Right ventricle myocardium superior (tissue), 1 donor: ENCODE measurements around the gene NRXN2. TPM values are rescaled to one million over a fixed set of nuclear protein-coding genes. Genes with fewer than 3 reads are reported as not detected.
"Not testable (repeated sequence)": the region's sequence is repeated elsewhere in the genome, so short reads cannot be mapped to it uniquely, and the experiment has no call there.

Source experiments
- ATAC-seq: fragments of 200-7000 bp; cut with Tn5 transposase; one replicate; pipeline ENCODE4 v1.9.1; 2020; ENCODE audit warnings: mild to moderate bottlenecking; ENCODE audit not compliant: poor library complexity
- DNase-seq: peaks from one replicate; pipeline ENCODE4 v3.0.0-alpha.2; 2020
- intact Hi-C: fragments of 100-400 bp; cut with DNase I; formaldehyde crosslinking; loops from one replicate; pipeline ENCODE4 v1.11.2; 2022
- total RNA-seq: library from RNA; stranded (reverse); fragmentation: NEBNext Ultra II Directional; extraction: Animal tissue kit (Norgen Biotek cat#: 25700); gene quantifications from one replicate; pipeline ENCODE4 v1.2.1, GENCODE V29; 2021
- donor health status: DM: no; HTN: yes; CAD: no; lungs with severe emphysema.

The NRXN2 gene
- total RNA-seq, 1 donor from 2014 or later = 0.86 TPM

DNA sequence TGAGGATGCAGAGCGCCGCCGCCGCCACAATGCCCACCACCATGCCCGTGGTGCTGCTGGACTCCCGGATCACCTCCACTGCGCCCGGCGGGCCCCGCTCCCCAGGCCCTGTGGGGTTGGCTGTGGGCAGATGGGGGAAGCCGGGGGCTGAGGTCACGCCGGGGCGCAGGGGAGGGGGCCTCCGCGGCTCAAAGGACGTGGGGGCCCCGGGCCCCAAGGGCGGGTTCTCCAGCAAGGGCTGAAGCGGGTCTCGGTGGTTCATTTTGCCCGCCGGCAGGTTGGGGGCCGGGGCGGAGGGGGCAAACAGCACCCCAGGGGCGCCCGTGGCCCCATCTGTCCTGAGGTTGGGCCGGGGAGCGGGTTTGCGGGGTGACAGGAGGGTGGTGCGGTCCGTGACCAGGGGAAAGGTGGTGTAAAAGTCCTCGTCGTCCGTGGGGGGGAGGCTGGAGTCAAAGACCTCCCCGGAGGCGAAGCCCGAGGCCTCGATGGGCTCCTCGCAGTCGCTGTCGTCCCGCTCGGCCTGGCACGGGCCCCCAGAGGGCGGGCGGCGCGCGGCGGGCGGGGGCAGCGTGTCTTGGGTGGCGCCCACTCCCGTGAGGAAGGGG lies 115.5 kb downstream of the NRXN2 start:
- no peak for DNase-seq
- intact Hi-C loops = no loop called here
- ATAC-seq = peak; percentile 32

DNA sequence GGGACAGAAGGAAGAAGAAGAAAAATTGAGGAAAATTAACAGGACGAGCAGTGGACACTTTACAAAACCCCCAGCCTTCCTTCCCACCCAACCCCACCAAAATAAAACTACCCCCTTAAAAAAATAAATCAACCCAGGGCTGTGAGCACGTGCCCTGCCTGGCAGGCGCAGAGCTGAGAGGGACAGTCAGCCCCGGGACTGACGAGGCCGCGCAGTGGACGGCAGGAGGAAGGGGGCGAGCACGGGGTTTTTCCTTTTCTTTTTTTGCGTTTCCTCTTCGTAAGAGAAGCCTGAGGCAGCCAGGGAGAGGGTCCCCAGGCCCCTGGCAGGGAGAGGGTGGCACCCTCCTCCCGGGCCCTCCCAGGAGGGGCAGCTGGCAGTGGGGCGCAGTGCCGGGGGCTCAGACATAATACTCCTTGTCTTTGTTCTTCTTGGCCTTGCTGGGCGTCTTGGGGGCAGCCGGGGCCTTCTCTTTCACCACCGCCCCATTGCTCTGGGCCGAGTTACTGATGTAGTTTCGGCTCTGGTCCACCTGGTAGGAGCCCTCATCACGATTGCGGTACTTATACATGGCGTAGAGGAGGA lies 116.1 kb downstream of the NRXN2 start:
- DNase-seq = no peak

DNA sequence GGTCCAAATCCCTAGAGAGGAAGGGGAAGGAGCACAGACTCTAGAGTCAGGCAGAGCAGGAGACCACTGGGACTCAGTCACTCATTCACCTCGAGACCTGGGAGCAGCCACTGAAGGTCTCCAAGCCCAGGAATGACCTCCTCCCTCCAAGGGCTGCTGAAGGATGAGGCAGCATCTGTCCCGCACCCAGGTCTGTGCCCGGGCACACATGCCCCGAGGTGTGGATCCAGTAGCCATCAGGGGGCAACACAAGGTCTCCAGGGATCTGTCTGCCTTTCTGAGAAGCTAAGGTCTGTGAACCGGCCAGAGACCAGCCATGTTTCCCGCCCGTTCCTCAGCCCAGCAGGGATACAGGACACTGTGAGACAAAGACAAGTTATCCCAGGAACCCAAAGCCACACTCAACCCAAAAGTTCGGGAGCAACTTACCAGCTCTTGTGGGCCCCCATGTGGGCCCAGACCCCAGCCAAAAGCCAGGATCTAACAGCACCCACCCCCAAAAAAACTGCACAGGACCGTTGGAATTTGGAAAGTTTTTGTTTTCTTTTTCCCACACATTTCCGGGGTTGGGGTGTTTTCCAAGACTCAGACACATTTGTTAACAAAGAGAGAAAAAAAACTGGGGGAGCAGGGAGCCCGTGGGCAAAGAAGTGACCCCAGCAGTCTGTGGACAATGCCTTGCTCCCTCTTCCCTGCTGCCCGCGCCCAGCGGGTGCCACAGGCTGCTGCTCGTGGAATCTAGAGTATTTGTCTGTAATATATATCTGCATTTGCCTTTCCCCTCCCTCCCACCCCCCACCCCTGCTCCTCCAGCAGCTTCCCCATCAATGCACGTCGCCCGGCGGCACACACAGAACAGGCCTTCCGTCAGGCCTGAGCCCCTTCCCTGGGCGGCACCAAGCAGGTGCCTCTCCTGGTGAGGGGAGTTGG lies 117.1 kb downstream of the NRXN2 start:
- DNase-seq (no peak), ATAC-seq (no peak)
- intact Hi-C loops = no loop called here

More for the DNA sequence above, 116.1 kb downstream of the NRXN2 start:
- intact Hi-C loops = no loop called here
- ATAC-seq = no peak

DNA sequence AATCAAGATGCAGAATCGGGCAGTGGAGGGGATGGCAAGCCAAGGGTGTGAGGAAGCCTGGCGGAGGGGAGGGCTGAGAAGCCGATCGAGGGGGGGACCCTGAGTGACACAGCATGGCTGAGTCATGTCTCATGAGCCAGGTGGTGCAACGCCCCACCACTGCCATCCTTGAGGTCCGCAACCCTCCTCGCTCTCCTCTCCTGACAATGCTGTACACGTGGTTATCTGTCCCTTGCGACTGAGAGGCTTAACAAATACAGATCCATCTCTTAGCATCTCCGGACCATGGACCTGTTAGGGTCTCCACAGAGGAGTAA lies 117.8 kb downstream of the NRXN2 start:
- no peak for ATAC-seq

DNA sequence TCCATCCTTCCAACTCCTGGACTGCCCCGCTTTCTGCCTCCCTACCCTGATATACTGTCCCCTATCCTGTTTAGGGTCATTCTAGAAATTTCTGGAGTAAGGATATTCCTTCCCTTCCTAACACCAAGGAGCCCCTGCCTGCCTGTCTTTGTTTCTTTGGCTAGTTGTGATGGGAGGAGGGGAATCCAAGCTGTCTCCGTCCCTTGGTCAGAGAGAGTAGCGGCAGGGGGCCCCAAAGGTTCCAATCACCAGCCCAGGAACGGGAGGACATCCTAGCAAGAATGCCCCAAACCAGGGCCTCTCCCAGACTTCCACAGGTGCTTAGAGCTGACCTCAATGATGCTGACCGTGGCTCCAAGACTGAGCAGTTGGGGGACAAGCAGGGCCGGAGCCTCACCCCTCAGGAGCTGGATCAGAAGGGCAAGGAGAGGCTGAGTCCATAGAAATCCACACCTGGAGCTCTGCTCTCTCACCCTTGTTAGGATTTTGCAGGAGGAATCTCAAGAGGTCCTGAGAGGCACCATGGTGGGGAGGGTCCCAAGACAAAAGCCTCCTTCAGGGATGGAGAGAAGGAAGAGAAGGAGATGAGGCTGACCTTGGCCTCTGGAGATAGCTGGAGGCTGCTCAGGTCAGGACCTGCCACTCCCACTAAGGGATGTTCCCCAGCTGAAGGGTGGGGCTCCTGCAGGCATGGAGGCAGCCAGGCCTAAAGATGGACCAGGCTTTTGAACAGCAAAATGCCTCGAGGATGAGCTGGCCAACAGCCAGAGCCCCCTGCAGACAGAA lies 118.3 kb downstream of the NRXN2 start:
- intact Hi-C loops = no loop called here
- DNase-seq (no peak), ATAC-seq (no peak)

More for the DNA sequence above, 117.8 kb downstream of the NRXN2 start:
- no peak for DNase-seq
- intact Hi-C loops = no loop called here

DNA sequence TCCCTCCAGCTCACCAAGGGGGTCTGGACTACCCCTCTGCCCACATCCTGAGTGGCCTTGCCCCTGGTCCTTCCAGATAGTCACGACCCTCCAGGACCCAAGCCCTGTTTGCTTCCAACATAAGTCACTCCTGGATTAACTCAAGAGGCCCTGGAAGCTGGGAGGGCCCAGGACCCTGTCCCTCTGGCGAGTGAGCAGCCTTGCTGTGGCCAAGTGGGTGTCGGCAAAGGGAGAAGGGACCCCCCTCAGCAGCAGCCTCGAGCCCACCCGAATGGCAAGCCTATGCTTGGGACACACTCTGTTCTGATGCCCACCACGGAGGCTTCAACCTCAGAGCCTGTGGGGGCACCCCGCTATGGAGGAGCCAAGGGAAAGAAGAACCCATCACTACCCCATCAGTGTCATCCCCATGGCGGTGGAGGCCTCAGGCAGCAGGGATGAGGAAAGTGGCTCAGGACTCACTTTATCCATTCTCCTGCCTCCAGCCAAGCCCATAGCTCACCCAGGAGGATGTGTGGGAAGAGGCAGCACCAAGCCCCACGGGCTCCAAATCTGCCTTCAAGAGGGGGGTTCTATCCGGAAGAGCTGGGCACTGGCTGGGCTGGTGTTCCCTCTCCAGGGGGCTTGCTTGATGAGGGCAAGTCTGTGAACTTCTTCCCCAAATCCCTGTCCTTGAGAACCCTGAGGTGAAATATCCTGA lies 119.4 kb downstream of the NRXN2 start:
- intact Hi-C loops = no loop called here
- DNase-seq (no peak), ATAC-seq (no peak)

DNA sequence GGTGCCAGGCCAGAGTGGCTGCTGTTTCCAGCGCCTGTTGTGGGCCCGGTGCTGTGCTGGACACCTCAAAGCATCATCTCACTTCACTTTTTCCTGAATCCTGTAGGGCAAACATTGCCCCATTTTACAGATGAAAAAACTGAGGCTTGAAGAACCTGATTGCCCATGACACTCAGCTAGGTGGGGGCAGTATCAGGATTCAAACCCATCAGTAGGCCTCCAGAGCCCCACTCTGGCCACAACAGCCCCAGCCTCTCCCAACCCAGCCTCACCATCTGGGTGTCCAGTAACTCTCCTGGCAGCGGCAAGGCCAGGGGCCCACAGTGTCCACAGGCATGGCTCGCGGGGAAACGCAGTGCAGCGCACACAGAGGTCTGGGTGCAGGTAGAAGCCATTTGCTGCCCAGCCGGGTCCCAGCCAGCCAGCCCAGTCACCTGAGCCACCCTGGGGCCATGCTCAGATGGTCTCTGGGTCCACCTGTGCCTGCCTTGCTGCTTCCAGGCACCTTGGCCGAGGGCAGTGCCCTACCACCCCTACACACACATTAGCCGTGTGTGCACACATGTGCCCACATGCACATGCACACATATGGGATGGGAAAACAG lies 120.4 kb downstream of the NRXN2 start:
- ATAC-seq = no peak
- DNase-seq = no peak
- intact Hi-C loops = no loop called here

DNA sequence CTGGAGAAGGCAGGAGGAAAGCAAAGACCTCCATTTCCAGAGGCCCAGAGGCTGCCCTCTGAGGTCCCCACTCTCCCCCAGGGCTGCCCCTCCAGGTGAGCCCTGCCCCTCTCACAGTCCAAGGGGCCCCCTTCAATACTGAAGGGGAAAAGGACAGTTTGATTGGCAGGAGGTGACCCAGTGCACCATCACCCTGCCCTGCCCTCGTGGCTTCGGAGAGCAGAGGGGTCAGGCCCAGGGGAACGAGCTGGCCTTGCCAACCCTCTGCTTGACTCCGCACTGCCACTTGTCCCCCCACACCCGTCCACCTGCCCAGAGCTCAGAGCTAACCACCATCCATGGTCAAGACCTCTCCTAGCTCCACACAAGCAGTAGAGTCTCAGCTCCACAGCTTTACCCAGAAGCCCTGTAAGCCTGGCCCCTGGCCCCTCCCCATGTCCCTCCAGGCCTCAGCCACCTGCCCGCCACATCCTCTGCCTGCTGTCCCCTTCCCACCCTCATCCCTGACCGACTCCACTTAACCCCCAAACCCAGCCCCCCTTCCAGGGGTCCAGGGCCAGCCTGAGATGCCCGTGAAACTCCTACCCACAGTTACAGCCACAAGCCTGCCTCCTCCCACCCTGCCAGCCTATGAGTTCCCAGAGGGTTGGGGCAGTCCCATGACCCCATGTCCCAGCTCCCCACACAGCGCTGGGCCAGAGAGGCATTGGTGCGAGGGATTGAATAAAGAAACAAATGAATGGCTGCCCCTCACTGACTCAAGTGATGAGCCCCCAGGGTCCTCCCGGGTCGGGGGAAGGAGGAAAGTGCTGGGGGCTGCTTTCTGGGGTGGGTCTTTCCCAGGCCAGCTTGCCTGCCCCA lies 121.2 kb downstream of the NRXN2 start:
- DNase-seq (peak; percentile 6), ATAC-seq (no peak)
- intact Hi-C loops = no loop called here

DNA sequence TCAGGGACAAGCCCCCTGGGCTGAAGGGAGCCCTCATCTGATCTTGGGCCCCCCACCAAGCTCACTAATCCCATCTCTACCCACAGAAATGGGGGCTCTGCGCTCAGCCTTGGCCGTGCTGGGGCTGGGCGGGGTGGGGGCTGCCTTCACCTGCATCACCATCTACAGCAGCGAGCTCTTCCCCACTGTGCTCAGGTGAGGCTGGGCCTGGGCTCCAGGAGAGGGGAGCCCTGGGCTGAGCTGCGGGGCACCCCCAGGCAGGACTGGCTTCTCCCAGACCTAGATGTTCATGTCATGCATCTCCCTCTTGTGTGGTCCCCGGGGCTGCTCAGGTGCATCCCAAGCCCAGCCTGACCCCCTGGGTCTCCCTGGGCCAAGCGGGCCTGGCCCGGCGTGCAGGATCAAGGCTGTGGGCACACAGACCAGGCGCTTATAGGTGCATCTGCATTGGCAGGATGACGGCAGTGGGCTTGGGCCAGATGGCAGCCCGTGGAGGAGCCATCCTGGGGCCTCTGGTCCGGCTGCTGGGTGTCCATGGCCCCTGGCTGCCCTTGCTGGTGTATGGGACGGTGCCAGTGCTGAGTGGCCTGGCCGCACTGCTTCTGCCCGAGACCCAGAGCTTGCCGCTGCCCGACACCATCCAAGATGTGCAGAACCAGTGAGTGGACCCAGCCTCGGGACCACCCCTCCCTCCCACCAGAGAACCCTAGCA lies 122.6 kb downstream of the NRXN2 start:
- DNase-seq = peak; percentile 33
- no peak for ATAC-seq
- intact Hi-C loops = no loop called here

DNA sequence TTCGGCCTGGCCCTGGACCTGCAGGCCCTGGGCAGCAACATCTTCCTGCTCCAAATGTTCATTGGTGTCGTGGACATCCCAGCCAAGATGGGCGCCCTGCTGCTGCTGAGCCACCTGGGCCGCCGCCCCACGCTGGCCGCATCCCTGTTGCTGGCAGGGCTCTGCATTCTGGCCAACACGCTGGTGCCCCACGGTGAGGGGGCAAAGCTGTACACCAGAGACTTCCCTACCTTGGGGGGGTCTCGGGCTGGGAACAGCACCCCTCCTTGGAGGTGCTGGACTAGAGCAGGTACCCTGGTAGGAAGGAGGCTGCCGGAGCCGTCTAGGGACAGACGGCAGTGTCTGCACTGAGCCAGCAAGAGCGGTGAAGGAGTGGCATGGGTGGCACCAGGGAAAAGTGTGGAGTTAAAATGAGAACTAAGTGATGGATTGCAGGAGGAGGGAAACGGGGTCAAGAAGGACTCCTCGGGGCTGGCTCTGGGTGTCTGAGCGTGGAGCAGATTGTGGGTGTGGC lies 123.2 kb downstream of the NRXN2 start:
- no peak for ATAC-seq
- intact Hi-C loops = no loop called here
- peak; percentile 24 for DNase-seq

DNA sequence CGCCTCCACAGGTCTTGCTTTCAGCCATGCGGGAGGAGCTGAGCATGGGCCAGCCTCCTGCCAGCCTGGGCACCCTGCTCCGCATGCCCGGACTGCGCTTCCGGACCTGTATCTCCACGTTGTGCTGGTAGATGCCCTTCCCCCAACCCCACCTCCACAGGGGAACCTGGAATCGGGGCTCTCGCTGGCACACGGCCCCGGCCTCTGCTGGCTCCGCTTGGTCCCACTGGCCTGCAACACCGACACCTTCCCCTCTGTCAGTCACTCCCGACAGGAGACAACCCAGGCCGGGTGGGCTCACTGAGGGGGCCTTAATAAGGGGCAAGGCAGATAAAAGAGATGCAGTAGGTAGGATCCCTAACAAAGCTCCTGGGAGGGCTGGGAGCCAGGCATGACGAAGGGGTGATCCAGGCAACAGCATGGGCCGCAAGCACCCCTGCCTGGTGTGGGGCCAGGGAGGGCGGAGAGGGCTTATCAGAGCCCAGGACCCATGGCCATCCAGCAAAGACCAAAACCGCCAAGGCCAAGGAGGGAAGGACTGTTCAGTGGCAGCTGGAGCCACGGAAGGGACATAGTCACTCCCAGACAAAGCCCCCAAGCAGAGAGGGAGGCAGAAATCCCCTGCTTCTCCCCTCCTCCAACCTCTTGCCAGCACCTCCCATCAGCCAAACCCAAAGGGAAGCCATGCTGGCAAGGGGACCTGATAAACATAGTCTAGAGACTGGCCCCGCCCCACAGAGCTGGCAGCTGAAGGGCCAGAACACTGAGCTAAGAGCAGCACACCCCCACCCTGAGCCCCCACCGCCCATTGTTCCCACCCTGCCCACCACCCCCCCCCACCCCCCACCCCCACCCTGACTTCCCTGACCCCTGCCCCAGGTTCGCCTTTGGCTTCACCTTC lies 124.0 kb downstream of the NRXN2 start:
- DNase-seq = peak; percentile 26
- intact Hi-C loops = no loop called here
- ATAC-seq = no peak

DNA sequence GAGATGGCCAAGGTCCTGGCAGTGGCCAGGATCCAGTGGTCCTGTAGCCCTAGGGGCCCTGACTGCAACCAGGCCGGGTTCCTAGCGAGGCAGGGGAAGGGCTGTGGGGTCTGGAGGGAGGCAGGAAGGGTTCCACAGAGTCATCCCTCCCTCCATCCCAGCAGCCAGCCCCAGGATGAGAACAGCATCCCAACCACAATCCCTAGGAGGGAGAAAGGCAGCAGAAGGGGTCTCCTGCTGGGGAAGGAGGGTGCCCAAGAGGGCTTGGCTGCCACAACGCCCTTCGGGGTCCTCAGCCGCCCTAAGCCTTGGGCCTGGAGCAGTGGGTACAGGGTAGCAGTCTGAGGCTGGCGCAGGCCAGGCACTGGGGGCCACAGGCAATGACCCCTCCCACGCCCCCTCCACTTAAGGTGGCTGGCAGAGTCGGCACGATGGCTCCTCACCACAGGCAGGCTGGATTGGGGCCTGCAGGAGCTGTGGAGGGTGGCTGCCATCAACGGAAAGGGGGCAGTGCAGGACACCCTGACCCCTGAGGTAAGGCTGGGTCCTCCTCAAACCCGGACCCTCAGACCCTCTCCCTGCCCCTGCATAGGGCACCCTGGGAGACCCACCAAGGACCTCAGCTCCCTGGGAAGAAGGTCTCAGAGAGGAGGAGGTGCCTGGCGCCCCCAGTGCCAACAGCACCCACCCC lies 124.7 kb downstream of the NRXN2 start:
- intact Hi-C loops = no loop called here
- ATAC-seq = no peak
- peak; percentile 22 for DNase-seq

DNA sequence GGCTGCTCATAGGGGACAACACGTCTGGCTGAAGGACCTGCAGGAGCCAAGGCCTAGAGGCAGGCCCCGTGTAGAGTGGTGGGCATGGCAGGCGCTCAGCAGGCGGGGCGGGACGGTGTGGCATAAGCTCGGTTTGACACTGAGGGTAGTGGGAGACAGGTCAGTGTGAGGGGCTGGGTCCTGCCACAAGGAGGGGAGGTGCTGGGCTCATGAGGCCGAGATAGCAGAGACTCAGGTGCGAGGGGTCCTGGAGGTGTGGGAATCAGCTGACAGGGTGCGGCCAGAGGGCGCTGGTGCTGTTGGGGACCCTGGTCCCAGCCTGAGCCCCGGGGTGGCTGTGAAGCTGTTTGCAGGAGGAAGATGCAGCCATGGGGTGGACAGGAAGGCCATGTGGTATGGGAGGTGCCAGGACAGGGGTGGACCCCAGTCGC lies 125.3 kb downstream of the NRXN2 start:
- ATAC-seq (no peak), DNase-seq (peak; percentile 31)
- intact Hi-C loops = no loop called here

DNA sequence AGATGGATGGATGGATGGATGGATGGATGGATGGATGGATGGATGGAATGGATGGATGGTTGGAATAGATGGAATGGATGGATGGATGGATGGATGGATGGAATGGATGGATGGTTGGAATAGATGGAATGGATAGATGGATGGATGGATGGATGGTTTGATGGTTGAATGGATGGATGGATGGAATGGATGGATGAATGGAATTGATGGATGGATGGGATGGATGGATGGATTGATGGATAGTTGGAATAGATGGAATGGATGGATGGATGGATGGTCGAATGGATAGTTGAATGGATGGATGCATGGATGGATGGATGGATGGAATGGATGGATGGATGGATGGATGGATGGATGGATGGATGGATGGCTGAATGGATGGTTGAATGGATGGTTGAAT lies 127.1 kb downstream of the NRXN2 start:
- DNase-seq, intact Hi-C loops, ATAC-seq: not testable (repeated sequence)
